Anterior cingulate cortex (tissue), 58 donors: ENCODE measurements around the gene RXRA.
A peak's percentile ranks its signal among the peaks of the same experiment; 100 is the strongest.

Experiments
- DNase-seq, 58 donors: peaks; one replicate each; lab custom pipeline; 2025; lab: John Stamatoyannopoulos, UW

Gene RXRA

GRCh38 chr9:134455934-134456755 is 129.9 kb downstream of the RXRA start:
- DNase-seq = peak in 18 of 58 donors; percentile 16 to 71 (median 35)

GRCh38 chr9:134456756-134457305 is 130.6 kb downstream of the RXRA start:
- DNase-seq = no peak

- DNase-seq = no peak
Measured at GRCh38 chr9:134457321-134458206, 131.3 kb downstream of the RXRA start.

GRCh38 chr9:134458207-134459108 is 132.2 kb downstream of the RXRA start:
- DNase-seq = no peak

- DNase-seq = no peak
Measured at GRCh38 chr9:134459164-134459563, 132.9 kb downstream of the RXRA start.

GRCh38 chr9:134459573-134459972 is 133.3 kb downstream of the RXRA start:
- no peak for DNase-seq

- DNase-seq = no peak
Measured at GRCh38 chr9:134460206-134460605, 134.0 kb downstream of the RXRA start.

GRCh38 chr9:134460896-134461295 is 134.6 kb downstream of the RXRA start:
- no peak for DNase-seq

- DNase-seq = no peak
Measured at GRCh38 chr9:134461426-134461982, 135.2 kb downstream of the RXRA start.

GRCh38 chr9:134462318-134462717 is 136.1 kb downstream of the RXRA start:
- no peak for DNase-seq

GRCh38 chr9:134463280-134463679 is 137.0 kb downstream of the RXRA start:
- no peak for DNase-seq

GRCh38 chr9:134466869-134467616 is 140.8 kb downstream of the RXRA start:
- DNase-seq = no peak

- DNase-seq = no peak
Measured at GRCh38 chr9:134468358-134468757, 142.1 kb downstream of the RXRA start.

- DNase-seq = no peak
Measured at GRCh38 chr9:134469041-134469875, 143.0 kb downstream of the RXRA start.

GRCh38 chr9:134472256-134472655 is 146.0 kb downstream of the RXRA start:
- DNase-seq = no peak

GRCh38 chr9:134473141-134474054 is 147.1 kb downstream of the RXRA start:
- DNase-seq = no peak

- no peak for DNase-seq
Measured at GRCh38 chr9:134474055-134474370, 147.8 kb downstream of the RXRA start.
